Measurements from ENCODE around the gene CEP70. TPM values are rescaled to one million over a fixed set of nuclear protein-coding genes. Genes with fewer than 3 reads are reported as not detected.
"Not testable (repeated sequence)": the region's sequence is repeated elsewhere in the genome, so short reads cannot be mapped to it uniquely, and the experiment has no call there.

CEP70 gene
- total and polyA plus RNA-seq, 2 donors (not counting 1 experiment from before 2014, with no cell fraction given) = 1.00 to 9.6 TPM

DNA sequence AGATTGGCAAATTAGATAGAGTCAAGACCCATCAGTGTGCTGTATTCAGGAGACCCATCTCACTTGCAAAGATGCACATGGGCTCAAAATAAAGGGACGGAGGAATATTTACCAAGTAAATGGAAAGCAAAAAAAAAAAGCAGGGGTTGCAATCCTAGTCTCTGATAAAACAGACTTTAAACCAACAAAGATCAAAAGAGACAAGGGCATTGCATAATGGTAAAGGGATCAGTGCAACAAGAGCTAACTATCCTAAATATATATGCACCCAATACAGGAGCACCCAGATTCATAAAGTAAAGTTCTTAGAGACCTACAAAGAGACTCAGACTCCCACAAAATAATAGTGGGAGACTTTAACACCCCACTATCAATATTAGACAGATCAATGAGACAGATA, 31.2 kb downstream of the CEP70 start:
- intact Hi-C loops (cut with micrococcal nuclease); CTCF ChIA-PET; ATAC-seq (ENCODE audit: low read depth): not testable (repeated sequence)

GRCh38 chr3:138560501-138560900, 33.6 kb downstream of the CEP70 start:
- Mint-ChIP-seq H3K4me1 (peaks cover 2% of the 10 kb centered on the region), H3K27me3 (no peaks in the 10 kb centered on the region), H3K4me3 (no peak overlapping the region), H3K9me3 (ENCODE audit: insufficient read depth) (peaks cover 11% of the 10 kb centered on the region), H3K27ac (no peak overlapping the region)
- no peak for TF ChIP-seq EZH2 (IDR thresholded peaks at IDR 0.05; ENCODE audit: borderline replicate concordance, insufficient read depth, low read depth, low read length, poor library complexity, severe bottlenecking)
- no peak for TF ChIP-seq CTCF (IDR thresholded peaks at IDR 0.05)
- WGBS (ENCODE audit: insufficient coverage) = 85% methylated on average over 6 of the region's 6 CpGs
- ATAC-seq (ENCODE audit: low read depth) (no peak), DNase-seq (no peak)
- Histone ChIP-seq H3K79me2 (ENCODE audit: control insufficient read depth, insufficient read depth, low read length) (no peaks in the 10 kb centered on the region), H3K4me1 (ENCODE audit: control insufficient read depth in 2 of 2, insufficient read depth in 2 of 2, low read length in 2 of 2) (no peaks in the 10 kb centered on the region), H3K9me3 (ENCODE audit: control extremely low read depth in 1 of 3, control insufficient read depth in 2 of 3, insufficient read depth in 1 of 3, low read length in 2 of 3) (peaks cover 0 to 29% (median 0%) of the 10 kb centered on the region in 3 donors), H3K4me2 (replicated peaks; ENCODE audit: low read depth, low read length, poor library complexity, severe bottlenecking) (no peak overlapping the region), H2AFZ (ENCODE audit: insufficient read depth, low read depth, low read length, poor library complexity, severe bottlenecking) (no peak overlapping the region), H4K20me1 (ENCODE audit: control insufficient read depth, insufficient read depth, low read length, poor library complexity, severe bottlenecking) (no peaks in the 10 kb centered on the region), H3K27me3 (replicated peaks in 1 of 4; ENCODE audit: control extremely low read depth in 1 of 4, control insufficient read depth in 3 of 4, insufficient read depth in 4 of 4, low read length in 3 of 4) (no peaks in the 10 kb centered on the region), H3K36me3 (replicated peaks in 1 of 2; ENCODE audit: control extremely low read depth in 1 of 2, control insufficient read depth in 1 of 2, extremely low read depth in 1 of 2, insufficient read depth in 2 of 2, low read length in 1 of 2) (no peaks in the 10 kb centered on the region), H3K9ac (ENCODE audit: low read length) (no peak overlapping the region), H3K27ac (ENCODE audit: low read length in 2 of 2) (no peak overlapping the region), H3K4me3 (ENCODE audit: control extremely low read depth in 1 of 5, extremely low read depth in 1 of 5, insufficient read depth in 1 of 5, low read depth in 2 of 5, low read length in 4 of 5) (no peak overlapping the region)
- POLR2A ChIA-PET = no interaction called here
- intact Hi-C loops (cut with micrococcal nuclease) = no loop called here
- CTCF ChIA-PET = interaction anchor here (1.7 kb wide), 1 partner anchor 355 kb away, joined by 5 read pairs; no protein-coding TSS in a partner anchor

More for the DNA sequence above, 31.2 kb downstream of the CEP70 start:
- H4K20me1 ChIP-seq (ENCODE audit: control insufficient read depth, insufficient read depth, low read length, poor library complexity, severe bottlenecking); H3K4me2 ChIP-seq (replicated peaks; ENCODE audit: low read depth, low read length, poor library complexity, severe bottlenecking); H3K36me3 ChIP-seq (replicated peaks in 1 of 2; ENCODE audit: control extremely low read depth in 1 of 2, control insufficient read depth in 1 of 2, extremely low read depth in 1 of 2, insufficient read depth in 2 of 2, low read length in 1 of 2); H3K4me1 ChIP-seq (ENCODE audit: control insufficient read depth in 2 of 2, insufficient read depth in 2 of 2, low read length in 2 of 2); H3K4me3 Mint-ChIP-seq; H3K27me3 Mint-ChIP-seq; H3K79me2 ChIP-seq (ENCODE audit: control insufficient read depth, insufficient read depth, low read length); H3K27ac ChIP-seq (ENCODE audit: low read length in 2 of 2); H3K9me3 Mint-ChIP-seq (ENCODE audit: insufficient read depth); H3K9ac ChIP-seq (ENCODE audit: low read length); H3K4me1 Mint-ChIP-seq; H3K4me3 ChIP-seq (ENCODE audit: control extremely low read depth in 1 of 5, extremely low read depth in 1 of 5, insufficient read depth in 1 of 5, low read depth in 2 of 5, low read length in 4 of 5); H3K27me3 ChIP-seq (replicated peaks in 1 of 4; ENCODE audit: control extremely low read depth in 1 of 4, control insufficient read depth in 3 of 4, insufficient read depth in 4 of 4, low read length in 3 of 4); H3K27ac Mint-ChIP-seq; H2AFZ ChIP-seq (ENCODE audit: insufficient read depth, low read depth, low read length, poor library complexity, severe bottlenecking); DNase-seq: not testable (repeated sequence)
- no CpG with 5 or more reads among the region's 1 CpG for WGBS (ENCODE audit: insufficient coverage)
- H3K9me3 ChIP-seq (ENCODE audit: control extremely low read depth in 1 of 3, control insufficient read depth in 2 of 3, insufficient read depth in 1 of 3, low read length in 2 of 3) = peaks cover 0 to 21% (median 0%) of the 10 kb centered on the region in 3 donors
- POLR2A ChIA-PET = interaction anchor here (0.7 kb wide), 1 partner anchor 16 kb away, joined by 3 read pairs; no protein-coding TSS in a partner anchor

Data from B cell (primary cell).